GM11168 (cell line): ENCODE measurements around the gene C16orf86.
"Not testable (repeated sequence)": the region's sequence is repeated elsewhere in the genome, so short reads cannot be mapped to it uniquely, and the experiment has no call there.

Experiments
- in situ Hi-C: fragments of 300-500 bp; cut with MboI; formaldehyde crosslinking; loops from one replicate; pipeline ENCODE4 v1.12.0; 2022; ENCODE audit warnings: low sequenced_read_pairs; ENCODE audit not compliant: unreplicated experiment

C16orf86 gene

DNA sequence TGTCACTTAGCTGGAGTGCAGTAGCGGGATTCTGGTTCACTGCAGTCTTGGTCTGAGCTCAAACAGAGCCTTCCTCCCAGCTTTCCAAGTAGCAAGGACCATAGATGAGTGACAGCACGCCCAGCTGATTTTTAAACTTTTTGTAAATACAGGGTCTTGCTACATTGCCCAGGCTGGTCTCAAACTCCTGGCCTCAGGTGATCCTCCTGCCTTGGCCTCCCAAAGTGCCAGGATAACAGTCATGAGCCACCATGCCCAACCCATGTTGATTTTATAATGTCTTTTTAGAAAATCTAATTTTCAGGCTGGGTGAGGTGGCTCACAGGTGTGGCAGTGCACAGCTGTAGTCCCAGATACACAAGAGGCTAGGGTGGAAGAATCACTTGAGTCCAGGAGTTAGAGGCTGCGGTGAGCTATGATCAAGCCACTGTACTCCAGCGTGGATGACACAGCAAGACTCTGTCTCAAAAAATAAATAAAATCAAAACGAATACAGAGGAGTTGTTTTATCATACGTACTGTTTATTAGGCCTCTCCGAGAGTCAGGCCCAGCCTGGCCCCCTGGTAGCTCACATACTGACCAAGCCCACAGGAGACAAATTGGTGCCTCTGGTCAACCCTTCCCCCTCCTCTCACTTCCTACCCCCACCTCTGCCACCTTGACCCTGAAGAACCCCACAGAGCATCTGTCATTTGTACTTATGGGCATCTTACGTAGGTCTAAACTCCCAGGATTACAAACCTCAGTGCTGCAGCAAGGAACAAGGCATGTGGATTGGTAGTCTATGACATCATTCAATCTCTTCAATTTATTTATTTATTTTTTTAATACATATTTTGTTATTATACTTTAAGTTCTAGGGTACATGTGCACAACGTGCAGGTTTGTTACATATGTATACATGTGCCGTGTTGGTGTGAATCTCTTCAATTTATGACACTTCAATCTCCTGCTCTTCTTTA, 13.6 kb downstream of the C16orf86 start:
- in situ Hi-C loops = no loop called here

DNA sequence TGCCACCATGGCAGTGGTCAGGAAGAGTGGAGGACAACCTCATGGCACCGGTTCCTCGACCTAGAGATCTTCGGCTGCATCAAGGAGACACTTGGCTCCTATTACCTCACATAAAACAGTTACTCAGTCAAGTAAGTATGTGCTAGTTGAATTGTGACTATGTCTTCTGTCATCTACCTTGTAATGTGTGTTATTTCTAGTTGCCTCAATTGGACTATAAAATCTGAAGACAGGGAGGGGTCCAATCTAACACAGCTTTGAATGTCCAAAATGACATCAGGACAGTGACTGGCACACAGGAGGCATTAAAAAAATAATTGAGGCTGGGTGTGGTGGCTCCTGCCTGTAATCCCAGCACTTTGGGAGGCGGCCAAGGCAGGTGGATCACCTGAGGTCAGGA, 17.2 kb downstream of the C16orf86 start:
- in situ Hi-C loops = no loop called here

DNA sequence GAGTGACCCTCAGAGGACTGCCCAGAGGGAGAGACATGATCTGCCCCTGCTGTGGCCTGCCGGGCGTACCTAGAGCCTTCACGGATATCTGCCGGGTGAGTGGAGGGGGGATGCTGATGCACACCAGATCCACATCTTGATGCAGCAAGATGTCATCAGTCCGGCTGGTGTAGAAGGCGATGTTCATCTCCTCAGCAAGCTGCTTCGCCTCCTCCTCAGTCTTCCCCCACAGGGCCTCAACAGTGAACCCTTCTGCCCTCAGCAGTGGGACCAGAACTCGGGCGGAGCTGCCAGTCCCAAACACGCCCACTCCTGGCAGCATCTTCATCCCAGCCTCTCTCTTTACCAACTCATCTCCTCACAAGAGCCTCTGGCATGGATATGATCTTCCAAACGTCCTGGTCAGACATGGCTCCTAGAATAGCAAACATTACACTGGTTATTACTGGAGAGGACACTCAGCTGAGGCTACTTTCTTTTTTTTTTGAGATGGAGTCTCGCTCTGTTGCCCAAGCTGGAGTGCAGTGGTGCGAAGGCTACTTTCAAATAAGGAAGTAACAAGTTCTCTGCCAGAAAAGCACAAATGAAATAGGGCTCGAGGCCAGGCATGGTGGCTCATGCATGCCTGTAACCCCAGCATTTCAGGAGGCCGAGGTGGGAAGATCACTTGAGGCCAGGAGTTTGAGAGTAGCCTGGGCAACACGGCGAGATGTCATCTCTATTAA, 18.9 kb downstream of the C16orf86 start:
- in situ Hi-C loops = no loop called here

DNA sequence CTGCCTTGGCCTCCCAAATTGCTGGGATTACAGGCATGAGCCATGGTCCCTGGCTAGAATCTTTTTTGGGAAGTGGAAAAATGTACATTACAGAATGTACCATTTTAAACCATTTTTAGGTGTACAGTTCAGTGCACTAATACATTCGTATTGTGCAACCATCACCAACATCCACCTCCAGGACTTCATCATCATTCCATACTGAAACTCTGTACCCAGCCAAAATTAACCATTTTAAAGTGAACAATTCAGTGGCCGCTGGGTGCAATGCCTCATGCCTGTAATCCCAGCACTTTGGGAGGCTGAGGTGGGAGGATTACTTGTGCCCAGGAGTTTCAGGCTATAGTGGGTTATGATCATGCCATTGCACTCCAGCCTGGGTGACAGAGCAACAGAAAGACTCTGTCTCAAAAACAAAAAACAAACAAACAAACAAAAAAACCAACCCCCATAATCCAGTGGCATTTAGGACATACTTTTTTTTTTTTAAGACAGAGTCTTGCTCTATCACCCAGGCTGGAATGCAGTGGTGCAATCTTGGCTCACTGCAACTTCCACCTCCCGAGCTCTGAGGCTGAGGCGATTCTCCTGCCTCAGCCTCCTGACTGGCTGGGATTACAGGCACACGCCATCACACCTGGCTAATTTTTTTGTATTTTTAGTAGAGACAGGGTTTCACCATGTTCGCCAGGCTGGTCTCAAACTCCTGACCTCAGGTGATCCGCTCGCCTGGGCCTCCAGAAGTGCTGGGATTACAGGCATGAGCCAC, 27.1 kb downstream of the C16orf86 start:
- in situ Hi-C loops = not testable (repeated sequence)

DNA sequence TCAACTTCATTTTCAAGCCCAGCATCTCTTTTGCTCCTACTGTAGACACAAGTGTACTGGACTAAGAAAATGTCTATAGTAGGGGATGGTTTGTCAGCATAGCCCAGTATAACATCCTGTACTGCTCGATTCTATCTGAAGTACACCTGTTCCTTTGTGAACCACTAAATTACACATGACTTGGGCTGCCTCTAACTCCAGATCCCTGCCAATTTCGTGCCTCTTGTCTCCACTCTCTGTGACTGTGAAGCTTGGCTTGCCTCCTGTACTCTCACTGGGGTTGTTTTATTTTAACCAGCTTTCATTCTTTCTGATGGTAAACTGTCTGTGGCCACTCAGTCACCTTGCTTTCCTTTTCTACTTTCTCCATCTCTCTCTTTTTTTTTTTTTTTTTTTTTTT, 28.0 kb downstream of the C16orf86 start:
- in situ Hi-C loops = no loop called here

DNA sequence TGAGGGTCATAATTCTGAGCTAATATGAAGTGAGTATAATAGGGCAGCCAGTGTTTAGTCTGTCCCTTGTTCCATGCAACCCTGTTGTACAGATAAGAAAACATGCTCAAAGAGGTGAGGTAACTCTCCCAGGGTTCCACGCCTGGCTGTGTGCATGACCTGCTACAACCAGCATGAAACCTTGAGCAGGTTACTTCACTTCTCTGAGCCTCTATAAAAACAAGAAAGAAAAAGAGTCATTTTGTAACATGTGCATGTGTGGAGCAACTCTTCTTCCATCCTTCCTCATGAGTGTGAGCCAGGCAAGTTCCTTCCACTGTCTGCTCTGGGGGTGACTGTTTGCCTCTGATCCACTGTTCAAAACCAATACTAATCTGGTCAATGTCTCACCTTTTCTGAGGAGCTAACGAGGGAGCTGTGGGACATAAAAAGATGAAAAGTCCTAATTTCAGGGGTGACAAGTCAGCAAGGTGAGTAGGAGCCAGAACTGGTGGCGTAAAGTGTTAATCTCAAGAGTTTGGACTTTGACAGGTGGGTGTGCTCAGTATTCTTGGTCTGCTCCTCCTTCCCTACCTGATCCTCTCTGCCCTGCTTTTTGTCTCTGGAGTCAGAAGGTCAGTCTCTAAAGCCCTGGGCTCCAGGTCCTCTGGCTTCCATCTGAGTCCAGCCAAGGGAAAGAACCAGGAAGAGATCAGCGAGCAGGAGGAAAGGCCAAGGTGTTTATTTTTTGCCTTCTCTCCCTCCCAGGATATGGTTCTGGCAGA, 31.0 kb downstream of the C16orf86 start:
- in situ Hi-C loops = no loop called here

DNA sequence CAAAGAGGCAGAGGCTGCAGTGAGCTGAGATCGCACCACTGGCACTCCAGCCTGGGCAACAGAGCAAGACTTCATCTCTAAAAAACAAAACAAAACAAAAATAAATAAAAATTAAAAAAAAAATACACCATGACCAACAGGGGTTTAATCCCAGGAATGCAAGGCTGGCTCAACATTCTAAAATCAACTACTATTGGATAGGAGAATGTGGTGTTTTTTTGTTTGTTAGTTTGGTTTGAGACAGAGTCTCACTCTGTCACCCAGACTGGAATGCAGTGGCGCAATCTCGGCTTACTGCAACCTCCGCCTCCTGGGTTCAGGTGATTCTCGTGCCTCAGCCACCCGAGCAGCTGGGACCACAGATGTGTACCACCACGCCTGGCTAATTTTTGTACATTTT, 32.7 kb downstream of the C16orf86 start:
- in situ Hi-C loops = no loop called here

DNA sequence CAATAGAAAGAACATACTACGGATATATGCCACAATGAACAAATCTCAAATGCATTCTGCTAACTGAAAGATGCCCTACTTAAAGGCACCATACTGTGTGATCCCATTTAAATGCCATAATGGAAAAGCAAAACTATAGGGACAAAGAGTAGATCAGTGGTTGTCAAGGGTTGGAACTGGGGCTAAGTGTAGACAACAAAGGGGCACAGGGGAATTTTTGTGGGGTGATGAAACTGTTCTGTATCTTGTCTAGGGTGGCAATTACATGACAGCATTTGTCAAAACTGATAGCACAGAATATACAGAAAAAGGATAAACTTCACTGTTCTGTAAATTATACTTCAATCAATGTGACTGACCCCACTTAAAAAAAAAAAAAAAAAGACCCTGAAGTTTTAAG, 34.8 kb downstream of the C16orf86 start:
- in situ Hi-C loops = no loop called here

DNA sequence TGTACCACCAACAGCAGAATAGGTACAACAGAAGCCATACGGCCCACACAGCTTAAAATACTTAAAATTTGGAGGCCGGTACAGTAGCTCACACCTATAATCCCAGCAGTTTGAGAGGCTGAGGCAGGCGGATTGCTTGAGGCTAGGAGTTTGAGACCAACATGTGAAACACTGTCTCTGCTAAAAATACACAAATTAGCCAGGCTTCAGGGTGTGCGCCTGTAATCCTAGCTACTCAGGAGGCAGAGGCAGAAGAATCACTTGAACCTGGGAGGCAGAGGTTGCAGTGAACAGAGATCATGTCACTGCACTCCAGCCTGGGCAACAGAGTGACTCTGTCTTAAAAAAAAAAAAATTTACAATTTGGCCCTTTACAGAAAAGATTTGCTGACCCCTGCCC, 35.5 kb downstream of the C16orf86 start:
- in situ Hi-C loops = no loop called here

DNA sequence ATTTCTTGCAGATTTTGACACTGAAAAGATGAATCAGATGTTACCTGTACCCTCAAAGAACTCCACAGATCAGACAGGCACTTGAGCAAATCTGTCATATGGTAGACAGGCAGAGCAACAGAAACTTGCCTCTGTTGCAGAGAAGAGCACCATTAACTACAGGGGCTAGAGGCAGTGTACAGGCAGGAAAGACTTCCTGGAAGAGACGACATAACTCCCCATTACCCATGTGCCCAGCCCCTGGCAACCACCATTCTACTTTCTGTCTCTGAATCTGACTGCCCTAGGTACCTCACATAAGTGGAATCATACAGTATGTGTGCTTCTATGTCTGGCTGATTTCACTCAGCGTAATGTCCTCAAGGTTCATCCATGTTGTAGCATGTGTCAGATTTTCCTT, 37.0 kb downstream of the C16orf86 start:
- in situ Hi-C loops = no loop called here

DNA sequence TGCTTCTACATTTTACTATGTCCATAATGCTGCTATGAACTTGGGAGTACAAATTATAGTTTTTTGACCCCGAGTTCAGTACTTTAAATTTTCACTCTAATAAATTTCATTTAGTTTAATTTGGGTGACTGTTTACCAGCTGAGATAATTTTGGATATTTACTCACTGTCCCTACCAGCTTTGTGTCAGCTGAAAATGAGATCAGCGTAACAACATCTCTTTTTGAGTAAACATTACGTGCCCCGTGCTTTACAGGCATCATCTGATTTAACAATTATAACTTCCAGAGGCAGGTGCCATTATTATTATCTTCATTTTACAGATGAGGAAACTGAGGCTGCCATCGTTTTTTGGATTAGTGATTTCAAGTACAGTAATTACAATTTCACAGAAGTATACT, 37.5 kb downstream of the C16orf86 start:
- in situ Hi-C loops = no loop called here

DNA sequence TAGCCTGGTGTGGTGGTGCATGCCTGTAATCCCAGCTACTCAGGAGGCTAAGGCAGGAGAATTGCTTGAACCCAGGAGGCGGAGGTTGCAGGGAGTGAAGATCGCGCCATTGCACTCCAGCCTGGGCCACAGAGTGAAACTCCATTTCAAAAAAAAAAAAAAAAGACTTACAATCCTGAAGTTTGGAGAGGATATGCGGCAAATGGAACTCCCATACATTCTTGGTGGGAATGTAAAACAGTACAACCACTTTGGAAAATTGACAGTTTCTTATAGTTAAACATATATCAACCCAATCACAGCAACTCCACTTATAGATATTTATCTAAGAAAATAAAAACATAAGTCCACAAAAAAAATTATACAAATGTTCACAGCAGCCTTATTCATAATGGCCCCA, 40.6 kb downstream of the C16orf86 start:
- in situ Hi-C loops = no loop called here

DNA sequence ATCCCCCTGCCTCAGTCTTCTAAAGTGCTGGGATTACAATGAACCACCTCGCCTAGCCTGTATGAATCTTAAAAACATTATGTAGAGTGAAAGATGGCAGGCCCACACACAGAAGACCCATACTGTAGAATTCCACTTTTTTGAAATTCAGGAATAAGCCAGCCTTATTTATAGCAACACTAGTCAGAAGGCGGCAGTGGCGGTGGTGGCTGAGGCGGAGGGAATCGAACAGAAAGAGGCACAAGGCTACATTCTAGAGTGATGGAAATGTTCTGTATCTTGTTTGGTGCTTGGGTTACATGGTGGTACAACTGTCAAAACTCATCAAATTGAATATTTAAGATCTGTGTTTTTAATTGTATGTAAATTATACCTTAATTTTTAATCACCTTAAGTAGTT, 41.2 kb downstream of the C16orf86 start:
- in situ Hi-C loops = no loop called here

DNA sequence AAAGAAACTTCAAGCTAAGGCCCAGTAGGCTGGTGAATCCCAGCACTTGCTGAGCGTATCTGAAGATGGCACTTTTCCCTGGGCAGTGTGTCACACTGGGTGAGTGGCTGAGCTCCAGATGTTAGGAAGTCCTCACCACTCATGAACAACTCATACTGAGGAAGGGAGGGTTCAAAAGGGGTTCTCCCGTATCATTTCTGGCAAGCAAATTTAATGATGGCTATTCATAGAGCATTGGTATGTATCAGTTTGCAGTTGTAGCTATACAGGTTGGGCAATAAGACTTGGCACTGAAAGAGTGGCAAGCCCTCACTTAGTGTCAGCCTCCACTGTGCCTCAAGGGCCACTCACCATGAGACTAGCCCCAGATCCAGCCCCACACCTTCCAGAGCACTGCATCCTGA, 41.8 kb downstream of the C16orf86 start:
- in situ Hi-C loops = no loop called here

DNA sequence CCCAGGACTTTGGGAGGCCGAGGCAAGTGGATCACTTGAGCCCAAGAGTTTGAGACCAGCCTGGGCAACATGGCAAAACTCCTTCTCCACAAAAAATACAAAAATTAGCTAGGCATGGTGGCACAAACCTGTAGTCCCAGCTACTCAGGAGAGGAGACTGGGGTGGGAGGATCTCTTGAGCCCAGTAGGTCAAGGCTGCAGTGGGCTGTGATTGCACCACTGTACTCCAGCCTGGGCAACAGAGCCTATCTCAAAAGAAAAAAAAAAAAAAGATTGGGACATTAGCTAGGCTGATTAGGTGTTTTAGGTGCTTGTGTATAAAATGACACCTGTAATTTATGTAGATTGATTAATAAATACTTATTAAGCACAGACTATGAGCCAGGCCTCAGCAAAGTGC, 42.4 kb downstream of the C16orf86 start:
- in situ Hi-C loops = no loop called here

DNA sequence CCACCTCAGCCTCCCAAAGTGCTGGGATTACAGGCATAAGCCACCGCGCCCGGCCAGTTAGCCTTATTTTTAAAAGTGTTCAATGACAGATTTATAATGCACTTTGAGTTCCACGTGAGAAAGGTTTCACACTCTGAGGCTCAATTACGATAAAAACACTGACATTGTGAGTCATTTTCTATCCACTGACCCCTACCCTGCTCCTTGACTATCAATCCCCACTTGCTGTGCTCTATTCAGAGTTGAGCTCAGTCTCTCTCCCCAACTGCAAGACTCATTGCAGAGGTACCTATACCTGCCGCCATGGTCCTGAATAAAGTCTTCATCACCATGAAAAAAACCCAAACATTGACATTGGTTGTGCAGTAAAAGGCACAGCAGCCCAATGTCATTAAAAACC, 44.0 kb downstream of the C16orf86 start:
- in situ Hi-C loops = no loop called here

DNA sequence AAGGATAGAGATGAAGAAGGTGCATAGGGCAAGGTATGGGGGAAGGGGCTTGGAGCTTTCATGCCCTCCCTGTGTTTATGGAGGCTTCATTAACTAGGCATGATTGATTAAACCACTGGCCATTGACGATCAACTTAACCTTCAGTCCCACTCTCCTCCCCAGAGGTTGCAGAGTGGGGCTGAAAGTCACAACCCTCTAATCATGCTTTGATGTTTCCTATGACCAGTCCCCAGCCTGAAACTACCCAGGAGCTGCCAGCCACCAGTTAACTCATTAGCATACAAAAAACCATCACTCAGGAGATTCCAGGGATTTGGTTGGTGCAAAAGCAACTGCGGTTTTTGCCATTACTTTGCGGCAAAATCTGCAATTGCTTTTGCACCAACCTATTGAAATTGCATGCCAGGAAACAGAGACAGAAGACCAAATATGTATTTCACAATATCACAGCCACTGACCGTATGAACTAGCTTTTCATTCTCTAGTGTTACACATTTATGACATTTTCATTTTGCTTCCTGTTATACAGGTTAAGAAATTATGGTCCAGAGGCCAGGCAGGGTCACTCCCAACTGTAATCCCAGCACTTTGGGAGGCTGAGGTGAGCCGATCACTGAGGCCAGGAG, 47.1 kb downstream of the C16orf86 start:
- in situ Hi-C loops = no loop called here

DNA sequence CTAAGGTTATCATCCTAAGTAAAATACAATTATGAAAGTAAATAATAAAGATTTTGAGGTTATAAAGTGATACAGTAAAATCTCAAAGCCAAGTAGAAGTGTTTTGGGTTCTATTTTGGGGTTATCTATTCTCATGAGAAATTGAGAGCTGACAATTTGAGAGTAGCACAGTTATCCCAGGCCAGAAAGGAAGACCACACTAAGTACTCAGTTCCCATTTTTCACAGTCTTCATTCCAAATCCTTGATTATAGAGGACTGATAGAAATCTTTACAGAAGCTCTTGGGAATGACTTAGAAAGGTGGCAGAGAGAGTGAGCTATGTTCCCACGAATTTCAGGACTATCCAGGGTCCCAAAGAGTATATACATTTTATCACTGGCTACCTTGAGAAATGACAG, 47.9 kb downstream of the C16orf86 start:
- in situ Hi-C loops = no loop called here

DNA sequence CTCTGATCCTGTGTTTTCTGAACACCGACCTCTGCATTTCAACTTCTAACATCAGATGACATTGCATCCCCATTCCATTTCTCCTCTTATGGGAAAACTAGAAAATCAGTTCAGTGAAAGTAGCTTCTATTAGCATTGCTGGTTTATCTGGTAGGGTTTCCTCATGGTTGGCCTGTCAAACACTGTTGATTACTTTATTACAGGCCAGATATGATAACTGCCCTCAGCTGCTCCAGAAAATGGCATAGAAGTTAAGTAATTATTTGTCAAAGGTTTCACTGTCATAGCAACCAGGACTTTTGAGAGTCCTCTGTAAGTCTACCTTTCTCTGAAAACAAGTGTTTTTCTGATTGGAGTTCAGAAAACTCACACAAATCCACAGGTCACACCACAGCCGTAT, 49.5 kb downstream of the C16orf86 start:
- in situ Hi-C loops = no loop called here
